ENCODE data around the gene LY9. TPM values are rescaled to one million over a fixed set of nuclear protein-coding genes. Genes with fewer than 3 reads are reported as not detected.

The LY9 gene
- total and polyA plus RNA-seq, 9 of the 15 experiments (the other 6 are each of a cell fraction or from before 2014, with no cell fraction given): not detected

DNA sequence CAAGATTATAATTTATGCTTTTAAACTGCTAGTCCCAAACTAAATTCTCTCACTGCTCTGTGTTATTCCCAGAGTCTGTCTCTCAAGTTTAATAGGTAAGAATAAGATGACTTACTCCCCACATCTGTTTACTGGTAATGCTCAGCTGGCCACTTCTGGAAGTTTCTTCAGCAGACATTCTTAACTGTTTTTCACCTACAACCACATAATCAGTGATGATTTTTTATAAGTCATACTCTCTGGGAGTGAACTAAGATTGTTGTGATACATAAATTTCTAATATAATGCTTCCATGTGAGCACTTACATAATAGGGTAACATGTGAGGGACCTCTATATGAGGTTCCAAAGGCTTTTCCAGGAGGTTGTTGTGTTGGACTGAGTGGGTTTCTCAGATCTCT is 48.3 kb upstream of the LY9 start:
- no peaks in the 10 kb centered on the region for H3K9me3 ChIP-seq (replicated peaks; ENCODE audit: control insufficient read depth, insufficient read depth, low read depth, low read length)
- H3K4me1 ChIP-seq (replicated peaks in 1 of 2; ENCODE audit: control insufficient read depth in 2 of 2, insufficient read depth in 2 of 2, low read length in 2 of 2): no peaks in the 10 kb centered on the region; a peak in 1 of 5 replicates
- no peaks in the 10 kb centered on the region for H3K36me3 ChIP-seq (ENCODE audit: control insufficient read depth, insufficient read depth, low read length)
- CTCF ChIA-PET (ENCODE audit: low intra/inter-chr PET ratio): no interaction called here
- H3K27me3 ChIP-seq (ENCODE audit: control insufficient read depth in 2 of 2, insufficient read depth in 2 of 2, low read length in 2 of 2): peaks cover 5 to 16% of the 10 kb centered on the region in 2 experiments; a peak in 3 of 5 replicates
- no peaks in the 10 kb centered on the region for H4K20me1 ChIP-seq (replicated peaks; ENCODE audit: control insufficient read depth, insufficient read depth, low read length)
- H3K9ac ChIP-seq (ENCODE audit: insufficient read depth in 1 of 2, low read depth in 2 of 2, low read length in 2 of 2): no peak overlapping the region
- H2AFZ ChIP-seq (ENCODE audit: low read depth, low read length): no peak overlapping the region
- no peaks in the 10 kb centered on the region for H3K9me1 ChIP-seq (ENCODE audit: control insufficient read depth, insufficient read depth, low read length)
- intact Hi-C loops (cut with micrococcal nuclease) (no loop called here), in situ Hi-C loops (cut with MboI) (no loop called here)
- TF ChIP-seq ZNF445 (CRISPR knock-in tag; IDR thresholded peaks at IDR 0.05; ENCODE audit: low read depth) (no peak), TGIF2 (CRISPR knock-in tag; IDR thresholded peaks at IDR 0.05) (no peak), ZBTB9 (CRISPR knock-in tag; IDR thresholded peaks at IDR 0.05) (no peak), PTRF (tag; IDR thresholded peaks at IDR 0.05) (no peak), TRIM28 (IDR thresholded peaks at IDR 0.05) (no peak), XRCC3 (IDR thresholded peaks at IDR 0.05) (no peak), LARP7 (IDR thresholded peaks at IDR 0.05) (no peak), SREBF1 (IDR thresholded peaks at IDR 0.05; ENCODE audit: borderline replicate concordance, low read depth, low read length) (no peak), MXI1 (IDR thresholded peaks at IDR 0.05; ENCODE audit: low read depth, low read length) (no peak), ZNF12 (CRISPR knock-in tag; IDR thresholded peaks at IDR 0.05) (no peak), ZBTB8A (IDR thresholded peaks at IDR 0.05; ENCODE audit: partially characterized antibody) (no peak), MTA3 (IDR thresholded peaks at IDR 0.05; ENCODE audit: borderline replicate concordance) (no peak)
- TF ChIP-seq, protein P1, sequence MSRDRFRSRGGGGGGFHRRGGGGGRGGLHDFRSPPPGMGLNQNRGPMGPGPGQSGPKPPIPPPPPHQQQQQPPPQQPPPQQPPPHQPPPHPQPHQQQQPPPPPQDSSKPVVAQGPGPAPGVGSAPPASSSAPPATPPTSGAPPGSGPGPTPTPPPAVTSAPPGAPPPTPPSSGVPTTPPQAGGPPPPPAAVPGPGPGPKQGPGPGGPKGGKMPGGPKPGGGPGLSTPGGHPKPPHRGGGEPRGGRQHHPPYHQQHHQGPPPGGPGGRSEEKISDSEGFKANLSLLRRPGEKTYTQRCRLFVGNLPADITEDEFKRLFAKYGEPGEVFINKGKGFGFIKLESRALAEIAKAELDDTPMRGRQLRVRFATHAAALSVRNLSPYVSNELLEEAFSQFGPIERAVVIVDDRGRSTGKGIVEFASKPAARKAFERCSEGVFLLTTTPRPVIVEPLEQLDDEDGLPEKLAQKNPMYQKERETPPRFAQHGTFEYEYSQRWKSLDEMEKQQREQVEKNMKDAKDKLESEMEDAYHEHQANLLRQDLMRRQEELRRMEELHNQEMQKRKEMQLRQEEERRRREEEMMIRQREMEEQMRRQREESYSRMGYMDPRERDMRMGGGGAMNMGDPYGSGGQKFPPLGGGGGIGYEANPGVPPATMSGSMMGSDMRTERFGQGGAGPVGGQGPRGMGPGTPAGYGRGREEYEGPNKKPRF (IDR thresholded peaks at IDR 0.05; ENCODE audit: low read depth, low read length): no peak
- no peak for DNase-seq (ENCODE audit: extremely low read depth in 1 of 4, low spot score in 3 of 4)
- no peaks in the 10 kb centered on the region for H3K79me2 ChIP-seq (ENCODE audit: control insufficient read depth, insufficient read depth, low read length)
- no peak overlapping the region for H3K4me3 ChIP-seq
- ATAC-seq: no peak
- FAIRE-seq: no peak
- no TSS peak for BruUV-seq (replicated peaks)
- POLR2A ChIA-PET: interaction anchor here (0.7 kb wide), 1 partner anchor 302 kb away, joined by 3 read pairs; no protein-coding TSS in a partner anchor
- H3K4me2 ChIP-seq (ENCODE audit: insufficient read depth, low read length): no peak overlapping the region
- no peak overlapping the region for H3K27ac ChIP-seq (ENCODE audit: extremely low read depth, low read depth, low read length)

All from K562 (cell line).